Ectodermal cell (in vitro differentiated cells): ENCODE data around the gene TRIM50.
"Not testable (repeated sequence)": the region's sequence is repeated elsewhere in the genome, so short reads cannot be mapped to it uniquely, and the experiment has no call there.

Experiments used
- H3K27ac ChIP-seq: 2 replicates; pipeline ENCODE4 v1.7.0; 2013; ENCODE audit warnings: mild to moderate bottlenecking, low read depth, low read length; ENCODE audit not compliant: insufficient read depth, poor library complexity, severe bottlenecking
- H3K27me3 ChIP-seq: 2 replicates; pipeline ENCODE4 v1.7.0; 2013; ENCODE audit warnings: mild to moderate bottlenecking, low read length; ENCODE audit not compliant: insufficient read depth, control insufficient read depth, poor library complexity, severe bottlenecking
- H3K36me3 ChIP-seq: one replicate; pipeline ENCODE4 v1.7.0; 2013; ENCODE audit warnings: low read length; ENCODE audit not compliant: control insufficient read depth, insufficient read depth
- H3K4me1 ChIP-seq: one replicate; pipeline ENCODE4 v1.7.0; 2013; ENCODE audit warnings: low read length; ENCODE audit not compliant: control insufficient read depth, insufficient read depth
- H3K4me3 ChIP-seq: 2 replicates; pipeline ENCODE4 v1.7.0; 2013; ENCODE audit warnings: low read depth, low read length, control low read depth; ENCODE audit not compliant: insufficient read depth
- H3K9me3 ChIP-seq: 2 replicates; pipeline ENCODE4 v1.7.0; 2013; ENCODE audit warnings: mild to moderate bottlenecking, low read length, moderate library complexity; ENCODE audit not compliant: control insufficient read depth
- WGBS, 2 experiments: methylation state at CpG; one replicate each; pipeline ENCODE4 v1.1.7; 2013; ENCODE audit warnings: missing lambda C conversion rate in 2 of 2; 5-methylcytosine and 5-hydroxymethylcytosine counted together

The TRIM50 gene

DNA sequence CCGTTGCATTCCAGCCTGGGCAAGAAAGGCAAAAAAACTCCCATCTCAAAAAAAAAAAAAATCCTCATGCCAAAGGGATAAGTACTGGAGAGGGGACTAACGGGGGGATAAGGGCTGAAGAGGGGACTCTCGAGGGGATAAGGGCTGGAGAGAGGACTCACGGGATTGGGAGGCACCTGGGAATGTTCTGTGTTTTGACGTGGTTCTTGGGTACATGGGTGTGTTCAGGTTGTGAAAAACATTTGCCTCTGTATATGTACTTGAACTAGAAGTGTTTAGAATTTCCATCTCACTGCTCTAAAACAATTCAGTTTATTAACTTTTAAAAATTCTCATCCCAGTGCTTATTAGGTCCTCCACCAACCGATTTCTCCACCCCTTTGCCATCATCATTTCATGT, 4.6 kb upstream of the TRIM50 start:
- Histone ChIP-seq H3K27ac (no peak overlapping the region), H3K4me3 (no peak overlapping the region), H3K27me3 (no peaks in the 10 kb centered on the region), H3K36me3 (no peaks in the 10 kb centered on the region), H3K9me3 (no peaks in the 10 kb centered on the region), H3K4me1 (no peaks in the 10 kb centered on the region)
- WGBS, 2 experiments, result 93 to 96% methylated on average over 6 of the region's 6 CpGs

DNA sequence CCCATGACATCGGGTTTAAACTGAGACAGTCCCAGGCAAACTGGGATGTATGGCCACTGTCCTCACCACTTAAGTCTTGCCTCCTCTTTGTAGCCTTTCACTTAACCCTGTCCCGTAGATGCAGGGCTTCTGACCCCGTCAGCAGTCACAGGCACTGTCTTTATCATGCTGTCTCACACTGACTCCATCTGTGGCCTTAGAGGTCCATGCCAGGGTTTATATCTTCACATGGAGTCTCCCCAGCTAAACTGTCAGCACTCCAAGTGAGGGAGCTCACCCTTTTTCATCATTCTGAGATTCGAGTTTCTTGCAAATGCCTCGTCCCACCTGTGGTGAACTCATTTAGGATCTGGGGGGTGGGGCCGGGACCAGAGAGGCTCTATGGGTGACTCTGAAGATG, 2.9 kb upstream of the TRIM50 start:
- H3K9me3 ChIP-seq, result no peaks in the 10 kb centered on the region
- no peak overlapping the region for H3K27ac ChIP-seq
- 57 to 61% methylated on average over 6 of the region's 6 CpGs for WGBS, 2 experiments
- no peaks in the 10 kb centered on the region for H3K36me3 ChIP-seq
- no peak overlapping the region for H3K4me3 ChIP-seq
- no peaks in the 10 kb centered on the region for H3K4me1 ChIP-seq
- H3K27me3 ChIP-seq, result no peaks in the 10 kb centered on the region

DNA sequence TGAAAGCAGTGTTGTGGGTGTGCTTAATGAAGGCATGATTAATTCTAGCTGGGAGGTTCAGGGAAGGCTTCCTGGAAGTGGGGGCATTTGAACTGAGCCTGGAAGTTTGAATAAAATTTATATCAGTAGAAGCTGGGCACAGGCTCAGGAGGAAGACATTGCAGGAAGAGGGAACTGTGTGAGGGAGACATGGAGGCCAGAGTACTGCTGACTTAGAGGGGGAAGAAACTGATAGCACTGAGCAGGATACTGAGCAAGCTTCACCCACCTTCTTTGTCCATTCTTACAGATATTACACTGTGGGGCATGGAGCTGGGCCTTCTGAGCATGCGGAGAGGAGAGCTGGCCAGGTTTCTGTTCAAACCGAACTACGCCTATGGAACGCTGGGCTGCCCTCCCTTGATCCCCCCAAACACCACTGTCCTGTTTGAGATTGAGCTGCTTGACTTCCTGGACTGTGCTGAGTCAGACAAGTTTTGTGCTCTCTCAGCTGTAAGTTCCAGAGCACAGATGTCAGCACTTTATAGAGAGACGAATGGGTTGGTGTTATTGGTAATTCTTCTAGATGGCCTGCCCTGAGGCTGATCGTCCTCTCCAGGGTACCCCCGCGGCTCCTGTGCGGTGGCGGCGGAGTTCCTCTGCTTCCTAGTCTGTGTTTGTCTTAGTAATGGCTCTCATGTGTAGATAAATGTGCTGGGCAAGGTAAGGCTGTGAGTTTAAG, 2.1 kb upstream of the TRIM50 start:
- H3K27me3 ChIP-seq, result no peaks in the 10 kb centered on the region
- no peak overlapping the region for H3K27ac ChIP-seq
- no peaks in the 10 kb centered on the region for H3K9me3 ChIP-seq
- H3K36me3 ChIP-seq, result no peaks in the 10 kb centered on the region
- H3K4me1 ChIP-seq, result no peaks in the 10 kb centered on the region
- 89 to 90% methylated on average over 11 of the region's 11 CpGs for WGBS, 2 experiments
- H3K4me3 ChIP-seq, result no peak overlapping the region

DNA sequence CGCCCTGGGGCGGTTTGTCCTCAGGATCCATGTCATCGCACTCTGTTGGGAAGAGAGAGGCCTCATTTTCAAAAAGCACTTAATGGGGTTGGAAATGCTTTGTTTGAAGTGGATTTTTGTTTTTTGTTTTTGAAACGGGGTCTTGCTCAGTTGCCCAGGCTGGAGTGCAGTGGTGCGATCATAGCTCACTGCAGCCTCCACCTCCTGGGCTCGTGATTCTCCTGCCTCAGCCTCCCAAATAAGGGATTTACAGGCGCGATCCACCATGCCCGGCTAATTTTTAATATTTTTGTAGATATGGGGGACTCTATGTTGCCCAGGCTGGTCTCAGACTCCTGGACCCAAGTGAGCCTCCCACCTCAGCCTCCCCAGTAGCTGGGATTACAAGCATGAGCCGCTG, 814 bp upstream of the TRIM50 start:
- H3K9me3 ChIP-seq, result no peaks in the 10 kb centered on the region
- H3K4me3 ChIP-seq, result no peak overlapping the region
- H3K27ac ChIP-seq, result no peak overlapping the region
- no peaks in the 10 kb centered on the region for H3K27me3 ChIP-seq
- WGBS, 2 experiments, result 91 to 96% methylated on average over 10 of the region's 10 CpGs
- no peaks in the 10 kb centered on the region for H3K36me3 ChIP-seq
- H3K4me1 ChIP-seq, result no peaks in the 10 kb centered on the region

DNA sequence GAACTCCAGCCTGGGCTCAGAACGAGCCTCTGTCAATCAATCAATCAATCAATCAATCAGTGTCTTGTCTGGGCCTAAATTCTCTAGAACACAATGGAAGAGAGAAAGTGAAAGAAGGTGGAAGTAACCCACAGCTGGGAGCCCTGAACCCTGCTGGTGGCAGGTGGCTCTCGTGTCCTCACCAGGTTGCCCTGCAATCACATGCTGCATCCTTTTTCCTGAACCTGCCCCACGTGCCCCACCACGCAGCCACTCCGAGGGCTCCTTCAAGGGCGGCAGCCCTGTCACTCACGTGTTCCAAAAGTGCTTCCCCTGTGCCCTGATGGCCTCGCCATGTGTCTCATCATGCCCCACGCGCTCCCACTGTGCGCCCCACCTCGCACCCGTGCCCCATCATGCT, 433 bp downstream of the TRIM50 start:
- H3K4me1 ChIP-seq, H3K27ac ChIP-seq, H3K4me3 ChIP-seq, H3K27me3 ChIP-seq, H3K9me3 ChIP-seq, H3K36me3 ChIP-seq: not testable (repeated sequence)
- 93 to 95% methylated on average over 10 to 11 of the region's 13 CpGs for WGBS, 2 experiments

DNA sequence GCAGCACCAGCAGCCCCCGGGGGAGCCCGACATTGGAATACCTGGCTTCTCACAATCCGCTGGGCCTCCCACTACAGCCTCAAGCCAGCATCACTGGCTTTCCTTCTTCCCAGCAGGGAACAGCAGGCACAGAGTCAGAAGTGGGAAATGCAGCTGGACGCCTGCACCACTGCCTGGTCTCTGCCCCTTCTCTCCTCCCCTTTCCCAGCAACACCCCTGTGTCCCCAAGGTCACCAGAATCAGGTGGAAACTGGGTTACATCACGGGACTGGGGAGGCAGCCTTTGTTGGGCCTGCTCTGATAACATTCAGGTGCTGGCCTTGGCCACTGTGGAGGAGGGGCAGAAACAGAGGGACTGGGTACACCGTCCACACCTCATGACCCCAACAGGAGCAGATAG, 2.5 kb downstream of the TRIM50 start:
- H3K4me1 ChIP-seq, H3K27ac ChIP-seq, H3K27me3 ChIP-seq, H3K9me3 ChIP-seq, H3K4me3 ChIP-seq, H3K36me3 ChIP-seq: not testable (repeated sequence)
- 86 to 88% methylated on average over 4 to 6 of the region's 6 CpGs for WGBS, 2 experiments

DNA sequence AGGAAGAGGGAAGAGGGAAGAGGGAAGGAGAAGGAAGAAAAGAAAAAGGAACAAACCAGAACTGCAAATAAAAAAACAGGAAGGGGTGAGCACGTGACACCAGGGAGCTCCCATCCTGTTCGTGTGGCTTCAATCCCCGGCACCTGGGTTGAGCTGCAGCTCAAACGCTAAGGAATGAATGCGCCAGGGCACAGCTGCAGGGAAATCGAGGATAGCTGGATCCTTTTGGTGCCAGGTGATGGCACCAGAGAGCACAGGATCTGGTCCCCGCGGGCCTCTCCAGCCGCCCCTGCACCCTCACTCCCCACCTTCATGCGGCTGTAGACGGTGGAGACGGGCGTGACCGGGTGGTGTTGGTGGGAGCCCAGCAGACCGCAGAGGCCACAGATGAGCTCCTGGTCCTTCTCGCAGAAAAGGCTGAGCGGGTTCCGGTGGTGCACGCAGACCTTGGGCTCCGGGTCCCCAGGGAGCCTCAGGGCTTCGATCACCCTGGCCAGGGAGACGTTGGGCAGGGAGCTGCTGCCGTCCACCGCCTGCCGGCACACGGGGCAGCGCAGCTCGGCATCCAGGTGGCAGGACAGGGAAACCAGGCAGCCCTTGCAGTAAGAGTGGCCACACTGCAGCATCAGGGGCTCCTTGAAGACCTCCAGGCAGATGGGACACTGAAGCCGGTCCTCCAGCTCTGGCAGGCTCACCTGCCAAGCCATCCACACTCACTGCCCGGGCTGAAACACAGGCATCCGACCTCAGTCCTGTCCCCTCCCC, 3.6 kb downstream of the TRIM50 start:
- not testable (repeated sequence) for H3K36me3 ChIP-seq, H3K27ac ChIP-seq, H3K27me3 ChIP-seq, H3K9me3 ChIP-seq, H3K4me3 ChIP-seq, H3K4me1 ChIP-seq
- 40 to 44% methylated on average over 29 to 31 of the region's 31 CpGs for WGBS, 2 experiments

DNA sequence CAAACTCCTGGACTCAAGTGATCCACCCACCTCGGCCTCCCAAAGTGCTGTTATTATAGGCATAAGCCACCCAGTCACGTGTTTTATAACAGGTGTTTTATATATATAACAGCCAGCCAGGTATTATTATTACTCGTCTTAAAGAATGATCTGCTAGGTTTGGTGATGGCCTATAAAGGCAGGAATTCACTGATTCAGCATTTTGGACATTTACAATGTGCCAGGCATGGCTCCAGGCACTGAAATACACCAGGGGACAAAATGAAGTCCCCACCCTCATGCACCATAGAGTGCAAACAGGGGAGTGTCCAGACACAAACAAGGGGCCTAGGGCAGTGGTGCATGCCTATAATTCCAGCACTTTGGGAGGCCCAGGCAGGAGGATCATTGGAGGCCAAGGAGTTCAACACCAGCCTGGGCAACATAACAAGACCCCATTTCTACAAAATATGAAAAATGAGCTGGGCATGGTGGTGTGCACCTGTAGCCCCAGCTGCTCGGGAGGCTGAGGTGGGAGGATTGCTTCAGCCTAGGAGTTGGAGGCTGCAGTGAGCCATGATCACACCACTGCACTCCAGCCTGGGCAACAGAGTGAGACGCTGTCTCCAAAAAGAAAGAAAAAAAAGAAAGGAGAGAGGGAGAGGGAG, 4.3 kb downstream of the TRIM50 start:
- WGBS, 2 experiments, result 92 to 95% methylated on average over 3 of the region's 5 CpGs
- H3K4me1 ChIP-seq, H3K36me3 ChIP-seq, H3K27ac ChIP-seq, H3K27me3 ChIP-seq, H3K4me3 ChIP-seq, H3K9me3 ChIP-seq: not testable (repeated sequence)

DNA sequence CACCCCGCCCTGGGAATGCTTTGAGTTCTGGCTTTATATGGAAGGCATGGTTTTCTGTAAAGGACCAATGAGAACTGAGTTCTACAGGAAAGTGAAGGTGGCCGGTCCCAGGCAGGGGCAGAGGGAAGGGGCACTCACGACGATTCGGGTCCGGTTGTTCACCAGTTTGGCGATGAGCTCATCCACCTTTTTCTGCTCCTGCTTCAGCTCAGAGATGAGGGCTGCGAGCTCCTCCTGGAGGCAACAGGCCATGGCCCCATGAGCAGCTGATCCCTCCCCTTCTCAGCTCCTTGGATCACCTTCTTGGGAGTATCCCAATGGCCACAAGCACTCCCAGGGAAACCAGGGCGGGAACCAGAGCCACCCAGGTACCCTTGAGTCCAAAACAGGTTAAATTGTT, 7.9 kb downstream of the TRIM50 start:
- not testable (repeated sequence) for H3K9me3 ChIP-seq, H3K4me1 ChIP-seq, H3K27me3 ChIP-seq, H3K4me3 ChIP-seq, H3K36me3 ChIP-seq, H3K27ac ChIP-seq
- 85 to 87% methylated on average over 9 of the region's 9 CpGs for WGBS, 2 experiments

DNA sequence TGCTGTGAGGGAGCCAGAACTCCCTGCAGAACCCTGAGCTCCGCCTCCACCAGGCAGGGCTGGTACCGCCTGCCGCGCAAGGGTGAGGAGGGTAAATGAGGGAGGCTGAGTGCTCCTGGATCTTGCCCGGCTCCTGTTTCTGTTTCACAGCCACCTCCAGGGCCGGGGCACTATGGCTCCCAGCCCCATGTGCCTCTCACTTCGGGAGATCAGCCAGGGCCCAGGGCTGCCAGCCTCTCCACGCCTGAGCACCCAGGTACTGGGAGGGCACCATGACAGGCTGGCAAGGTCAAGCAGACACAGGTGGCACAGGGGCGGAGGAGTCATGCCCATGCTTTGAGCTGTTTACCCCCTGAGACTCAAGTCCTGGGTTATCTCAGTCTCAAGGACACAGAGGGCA, 8.3 kb downstream of the TRIM50 start:
- H3K27ac ChIP-seq, H3K9me3 ChIP-seq, H3K36me3 ChIP-seq, H3K4me3 ChIP-seq, H3K4me1 ChIP-seq, H3K27me3 ChIP-seq: not testable (repeated sequence)
- 86 to 91% methylated on average over 9 of the region's 9 CpGs for WGBS, 2 experiments
